Panc1 (cell line): ENCODE data around the gene DACH1. TPM values are rescaled to one million over a fixed set of nuclear protein-coding genes. Genes with fewer than 3 reads are reported as not detected.

Experiments
- ATAC-seq: fragments of 200-7000 bp; cut with Tn5 transposase; 2 replicates; pipeline ENCODE4 v1.9.1; 2020; ENCODE audit warnings: mild to moderate bottlenecking, moderate library complexity
- BruUV-seq: library from RNA; stranded (reverse); fragments of 400-500 nt; replicated peaks from 2 replicates; lab custom pipeline; 2021; lab: Mats Ljungman, UMichigan
- CTCF ChIA-PET: fragments of 300-600 bp; sonication (Branson Sonifier 250); formaldehyde crosslinking; loops from one replicate; lab custom pipeline; 2022; ENCODE audit warnings: antibody characterized with exemption; lab: Charles Lee
- POLR2A ChIA-PET: fragments of 300-600 bp; sonication (Branson Sonifier 250); formaldehyde crosslinking; loops from one replicate; lab custom pipeline; 2022; ENCODE audit warnings: antibody characterized with exemption; lab: Charles Lee
- DNase-seq: peaks from one replicate; pipeline ENCODE4 v3.0.0-alpha.2; 2010; ENCODE audit warnings: low read depth, low spot score
- H3K27ac ChIP-seq: 2 replicates; pipeline ENCODE4 v1.5.1; 2011; ENCODE audit warnings: mild to moderate bottlenecking, low read length, inconsistent platforms
- H3K27me3 ChIP-seq: fragments of 200-500 bp; sonication (Bioruptor generic); 2 replicates; pipeline ENCODE4 v1.6.0; 2014; ENCODE audit warnings: low read length, inconsistent platforms; ENCODE audit not compliant: control insufficient read depth, insufficient read depth
- H3K36me3 ChIP-seq: fragments of 200-500 bp; sonication (Bioruptor generic); 2 replicates; pipeline ENCODE4 v1.5.1; 2014; ENCODE audit warnings: inconsistent platforms, mild to moderate bottlenecking, low read length, moderate library complexity; ENCODE audit not compliant: control insufficient read depth, insufficient read depth
- H3K4me1 ChIP-seq: 2 replicates; pipeline ENCODE4 v1.5.1; 2011; ENCODE audit warnings: inconsistent platforms, mild to moderate bottlenecking, low read length, moderate library complexity; ENCODE audit not compliant: control insufficient read depth, insufficient read depth
- H3K4me3 ChIP-seq, 2 experiments: 2 replicates each; pipeline ENCODE4 v1.5.1; 2011 to 2012; ENCODE audit warnings: low read depth in 2 of 2, low read length in 2 of 2, mild to moderate bottlenecking in 2 of 2, inconsistent platforms in 1 of 2, moderate library complexity in 1 of 2
- H3K9me3 ChIP-seq: fragments of 200-500 bp; sonication (Bioruptor generic); 2 replicates; pipeline ENCODE4 v1.5.1; 2014; ENCODE audit warnings: low read depth, mild to moderate bottlenecking, inconsistent platforms, low read length, moderate library complexity; ENCODE audit not compliant: control insufficient read depth, insufficient read depth
- POLR2AphosphoS5 ChIP-seq: IDR thresholded peaks from 2 replicates; pipeline ENCODE4 v1.6.1; 2012; ENCODE audit warnings: mild to moderate bottlenecking, low read depth, low read length, moderate library complexity
- SIN3A ChIP-seq: IDR thresholded peaks from 2 replicates; pipeline ENCODE4 v1.6.1; 2012; ENCODE audit warnings: low read depth, mild to moderate bottlenecking, low read length, moderate library complexity, borderline replicate concordance; ENCODE audit not compliant: insufficient read depth
- TCF7L2 ChIP-seq: IDR thresholded peaks from 2 replicates; pipeline ENCODE4 v1.6.1; 2011; ENCODE audit warnings: mild to moderate bottlenecking, low read depth, low read length, inconsistent platforms
- in situ Hi-C: cut with HindIII; loops from 2 replicates; pipeline ENCODE4 v1.10.0; 2016; ENCODE audit warnings: low sequenced_read_pairs, low pct_unique_long_range_greater_than_20kb
- intact Hi-C: fragments of 100-400 bp; cut with micrococcal nuclease; formaldehyde crosslinking; loops from one replicate; pipeline ENCODE4 v1.10.0; 2022; ENCODE audit not compliant: unreplicated experiment
- total RNA-seq: library from RNA; stranded (reverse); gene quantifications from one replicate; pipeline ENCODE4 v1.2.1, GENCODE V29; 2021; ENCODE audit not compliant: unreplicated experiment
- TF ChIP-seq, protein P1 (sequence below), 2 experiments: IDR thresholded peaks; 2 replicates each; pipeline ENCODE4 v1.6.1; 2011 to 2012; ENCODE audit warnings: low read depth in 2 of 2, control low read depth in 1 of 2, low read length in 1 of 2, mild to moderate bottlenecking in 1 of 2, moderate library complexity in 1 of 2; ENCODE audit not compliant: insufficient read depth in 1 of 2
- TF ChIP-seq, protein P2 (sequence below): fragments of 450-650 bp; IDR thresholded peaks from 2 replicates; pipeline ENCODE4 v1.5.1; 2017; ENCODE audit warnings: mild to moderate bottlenecking

DACH1 gene
- total RNA-seq, 1 experiment from 2014 or later: 0.54 TPM

DNA sequence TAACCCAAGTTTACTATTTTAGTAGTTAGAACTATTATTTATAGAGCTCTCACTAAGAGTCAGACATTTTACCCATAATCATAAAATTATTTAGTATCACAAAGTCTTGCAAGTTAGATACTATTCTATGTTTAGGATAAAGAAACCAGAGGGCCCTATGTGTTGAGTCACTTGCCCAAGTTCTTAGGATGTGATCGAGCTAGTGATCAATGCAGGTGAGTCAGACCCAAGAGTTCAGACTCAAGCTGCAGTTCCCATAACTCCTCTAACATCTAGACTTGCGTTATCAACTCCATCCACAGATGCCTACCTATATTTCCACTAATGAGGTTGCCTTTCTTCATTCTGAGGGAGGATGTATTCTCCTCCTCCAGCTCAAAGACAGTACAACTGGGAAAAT, 53.8 kb downstream of the DACH1 start:
- no peak for ATAC-seq
- Histone ChIP-seq H3K27ac (no peak overlapping the region), H3K36me3 (no peaks in the 10 kb centered on the region), H3K4me1 (no peaks in the 10 kb centered on the region), H3K9me3 (no peaks in the 10 kb centered on the region), H3K27me3 (no peaks in the 10 kb centered on the region), H3K4me3 (no peak overlapping the region)
- no peak for DNase-seq
- intact Hi-C loops (no loop called here), in situ Hi-C loops (no loop called here)
- POLR2A ChIA-PET: no interaction called here
- TF ChIP-seq, protein P1, sequence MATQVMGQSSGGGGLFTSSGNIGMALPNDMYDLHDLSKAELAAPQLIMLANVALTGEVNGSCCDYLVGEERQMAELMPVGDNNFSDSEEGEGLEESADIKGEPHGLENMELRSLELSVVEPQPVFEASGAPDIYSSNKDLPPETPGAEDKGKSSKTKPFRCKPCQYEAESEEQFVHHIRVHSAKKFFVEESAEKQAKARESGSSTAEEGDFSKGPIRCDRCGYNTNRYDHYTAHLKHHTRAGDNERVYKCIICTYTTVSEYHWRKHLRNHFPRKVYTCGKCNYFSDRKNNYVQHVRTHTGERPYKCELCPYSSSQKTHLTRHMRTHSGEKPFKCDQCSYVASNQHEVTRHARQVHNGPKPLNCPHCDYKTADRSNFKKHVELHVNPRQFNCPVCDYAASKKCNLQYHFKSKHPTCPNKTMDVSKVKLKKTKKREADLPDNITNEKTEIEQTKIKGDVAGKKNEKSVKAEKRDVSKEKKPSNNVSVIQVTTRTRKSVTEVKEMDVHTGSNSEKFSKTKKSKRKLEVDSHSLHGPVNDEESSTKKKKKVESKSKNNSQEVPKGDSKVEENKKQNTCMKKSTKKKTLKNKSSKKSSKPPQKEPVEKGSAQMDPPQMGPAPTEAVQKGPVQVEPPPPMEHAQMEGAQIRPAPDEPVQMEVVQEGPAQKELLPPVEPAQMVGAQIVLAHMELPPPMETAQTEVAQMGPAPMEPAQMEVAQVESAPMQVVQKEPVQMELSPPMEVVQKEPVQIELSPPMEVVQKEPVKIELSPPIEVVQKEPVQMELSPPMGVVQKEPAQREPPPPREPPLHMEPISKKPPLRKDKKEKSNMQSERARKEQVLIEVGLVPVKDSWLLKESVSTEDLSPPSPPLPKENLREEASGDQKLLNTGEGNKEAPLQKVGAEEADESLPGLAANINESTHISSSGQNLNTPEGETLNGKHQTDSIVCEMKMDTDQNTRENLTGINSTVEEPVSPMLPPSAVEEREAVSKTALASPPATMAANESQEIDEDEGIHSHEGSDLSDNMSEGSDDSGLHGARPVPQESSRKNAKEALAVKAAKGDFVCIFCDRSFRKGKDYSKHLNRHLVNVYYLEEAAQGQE (IDR thresholded peaks at IDR 0.05; ENCODE audit: insufficient read depth in 1 of 2, low read depth in 2 of 2, low read length in 1 of 2): no peak
- no peak for TF ChIP-seq TCF7L2
- TF ChIP-seq, protein P2, sequence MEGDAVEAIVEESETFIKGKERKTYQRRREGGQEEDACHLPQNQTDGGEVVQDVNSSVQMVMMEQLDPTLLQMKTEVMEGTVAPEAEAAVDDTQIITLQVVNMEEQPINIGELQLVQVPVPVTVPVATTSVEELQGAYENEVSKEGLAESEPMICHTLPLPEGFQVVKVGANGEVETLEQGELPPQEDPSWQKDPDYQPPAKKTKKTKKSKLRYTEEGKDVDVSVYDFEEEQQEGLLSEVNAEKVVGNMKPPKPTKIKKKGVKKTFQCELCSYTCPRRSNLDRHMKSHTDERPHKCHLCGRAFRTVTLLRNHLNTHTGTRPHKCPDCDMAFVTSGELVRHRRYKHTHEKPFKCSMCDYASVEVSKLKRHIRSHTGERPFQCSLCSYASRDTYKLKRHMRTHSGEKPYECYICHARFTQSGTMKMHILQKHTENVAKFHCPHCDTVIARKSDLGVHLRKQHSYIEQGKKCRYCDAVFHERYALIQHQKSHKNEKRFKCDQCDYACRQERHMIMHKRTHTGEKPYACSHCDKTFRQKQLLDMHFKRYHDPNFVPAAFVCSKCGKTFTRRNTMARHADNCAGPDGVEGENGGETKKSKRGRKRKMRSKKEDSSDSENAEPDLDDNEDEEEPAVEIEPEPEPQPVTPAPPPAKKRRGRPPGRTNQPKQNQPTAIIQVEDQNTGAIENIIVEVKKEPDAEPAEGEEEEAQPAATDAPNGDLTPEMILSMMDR: no peak
- no peak for TF ChIP-seq SIN3A
- TF ChIP-seq POLR2AphosphoS5: no peak
- CTCF ChIA-PET: no interaction called here
- BruUV-seq: no TSS peak

DNA sequence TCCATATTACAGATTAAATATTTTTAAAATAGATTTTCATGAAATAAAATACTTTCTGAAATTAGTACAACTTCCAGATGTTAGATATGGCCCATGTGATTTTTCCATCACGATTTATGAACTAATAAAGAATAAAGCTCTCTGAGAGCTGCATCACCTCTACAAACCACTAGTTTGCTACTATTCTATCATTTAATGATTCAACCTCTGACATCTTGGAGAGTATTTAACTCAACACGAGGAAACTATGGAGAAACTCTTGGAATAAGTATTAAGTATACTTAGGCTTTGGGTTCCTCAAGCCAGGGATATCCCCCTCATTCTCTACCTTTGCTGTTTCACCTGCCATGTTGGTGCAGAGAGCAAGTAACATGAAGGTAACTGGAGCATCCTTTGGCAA, 55.7 kb downstream of the DACH1 start:
- in situ Hi-C loops: no loop called here
- Histone ChIP-seq H3K27me3 (no peaks in the 10 kb centered on the region), H3K4me3 (no peak overlapping the region), H3K27ac (no peak overlapping the region), H3K36me3 (no peaks in the 10 kb centered on the region), H3K9me3 (no peaks in the 10 kb centered on the region), H3K4me1 (no peaks in the 10 kb centered on the region)
- TF ChIP-seq SIN3A (no peak), POLR2AphosphoS5 (no peak)
- TF ChIP-seq, protein P2: no peak
- TF ChIP-seq, protein P1 (IDR thresholded peaks at IDR 0.05; ENCODE audit: insufficient read depth in 1 of 2, low read depth in 2 of 2, low read length in 1 of 2): no peak
- intact Hi-C loops: no loop called here
- ATAC-seq (no peak), DNase-seq (no peak)
- ChIA-PET POLR2A (interaction anchor here (0.6 kb wide), 1 partner anchor 45 kb away, joined by 4 read pairs; no protein-coding TSS in a partner anchor), CTCF (no interaction called here)
- BruUV-seq: no TSS peak
